HUES64 (cell line): ENCODE data around the gene PDK2. TPM values are rescaled to one million over a fixed set of nuclear protein-coding genes. Genes with fewer than 3 reads are reported as not detected.

Experiments used
- H3K27ac ChIP-seq: 2 replicates; pipeline ENCODE4 v1.7.0; 2013; ENCODE audit warnings: low read depth, low read length, inconsistent platforms
- H3K27me3 ChIP-seq: 2 replicates; pipeline ENCODE4 v1.6.1; 2013; ENCODE audit warnings: mild to moderate bottlenecking, low read length; ENCODE audit not compliant: insufficient read depth
- H3K36me3 ChIP-seq: 2 replicates; pipeline ENCODE4 v1.6.1; 2013; ENCODE audit warnings: mild to moderate bottlenecking, low read length; ENCODE audit not compliant: insufficient read depth
- H3K4me1 ChIP-seq: 2 replicates; pipeline ENCODE4 v1.6.1; 2013; ENCODE audit warnings: mild to moderate bottlenecking, low read length, moderate library complexity; ENCODE audit not compliant: insufficient read depth
- H3K4me3 ChIP-seq: 2 replicates; pipeline ENCODE4 v1.5.1; 2013; ENCODE audit warnings: mild to moderate bottlenecking, low read length, moderate library complexity
- H3K9ac ChIP-seq: 2 replicates; pipeline ENCODE4 v1.6.1; 2013; ENCODE audit warnings: mild to moderate bottlenecking, low read depth, low read length
- H3K9me3 ChIP-seq: 2 replicates; pipeline ENCODE4 v1.6.1; 2013; ENCODE audit warnings: low read depth, low read length; ENCODE audit not compliant: insufficient read depth
- WGBS: fragments of 150-250, 120-280 bp; methylation state at CpG from one replicate; pipeline ENCODE4 v1.1.7; 2013; ENCODE audit warnings: missing lambda C conversion rate; 5-methylcytosine and 5-hydroxymethylcytosine counted together
- polyA plus RNA-seq, 2 experiments: library from polyadenylated mRNA; stranded (reverse); fragments of 50-300 nt; gene quantifications; one replicate each; pipeline ENCODE4 v1.2.3, GENCODE V29; 2013

PDK2 gene
- polyA plus RNA-seq (2013, experiment 1 of 2), result 12.5 TPM
- 15.5 TPM for polyA plus RNA-seq (2013, experiment 2 of 2)

DNA sequence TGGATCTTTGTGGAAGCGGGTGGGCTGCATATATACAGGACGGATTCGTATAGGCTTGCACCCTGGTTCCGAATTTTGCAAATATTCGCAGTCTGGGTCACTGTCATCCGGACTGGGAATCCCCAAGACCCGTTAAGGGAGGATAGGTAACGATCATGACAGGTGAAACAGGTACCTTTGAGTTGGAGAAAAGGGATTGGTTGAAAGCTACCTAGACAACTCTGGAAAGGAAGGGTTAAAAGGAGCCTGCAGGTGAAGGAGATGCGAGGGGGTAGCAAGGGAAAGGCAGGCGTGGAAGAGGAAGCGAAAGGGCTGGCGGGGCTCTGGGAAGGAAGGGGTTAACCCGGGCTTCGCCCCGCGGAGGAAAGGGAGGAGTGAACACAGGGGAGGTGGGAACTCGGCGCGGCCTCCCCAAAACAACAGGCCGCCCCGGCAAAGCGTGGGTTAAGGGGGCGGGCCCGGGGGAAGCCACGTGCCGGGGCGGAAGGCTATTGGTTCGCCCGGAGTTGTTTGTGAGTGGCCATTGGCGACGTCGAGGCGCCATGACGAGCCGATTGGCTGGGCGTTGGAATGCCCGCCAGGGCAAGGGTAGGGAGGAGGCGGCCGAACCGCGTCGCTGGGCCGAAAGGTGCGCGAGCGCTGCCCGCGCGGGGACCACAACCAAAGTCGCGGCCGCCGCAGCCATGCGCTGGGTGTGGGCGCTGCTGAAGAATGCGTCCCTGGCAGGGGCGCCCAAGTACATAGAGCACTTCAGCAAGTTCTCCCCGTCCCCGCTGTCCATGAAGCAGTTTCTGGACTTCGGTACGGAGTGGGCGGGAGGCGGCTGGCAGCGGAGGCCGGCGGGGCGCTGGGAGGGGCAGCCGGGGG is at the start of gene PDK2:
TSS of gene PDK2 (plus strand) at position 599 of the 867 bp plus-strand sequence. CDS start at position 684, 85 bp downstream.
- H3K27ac ChIP-seq, result peak within 1 kb of the TSS; percentile 68
- WGBS, result 1% methylated on average over 68 of the region's 68 CpGs
- H3K27me3 ChIP-seq, result no peaks in the 10 kb centered on the region
- H3K36me3 ChIP-seq, result peaks cover 6% of the 10 kb centered on the region; the same call in 1 of the 2 replicates
- peak within 1 kb of the TSS; percentile 67 for H3K9ac ChIP-seq
- no peaks in the 10 kb centered on the region for H3K9me3 ChIP-seq
- peaks cover 4% of the 10 kb centered on the region; the same call in 1 of the 2 replicates for H3K4me1 ChIP-seq
- H3K4me3 ChIP-seq, result peak within 1 kb of the TSS; percentile 93

DNA sequence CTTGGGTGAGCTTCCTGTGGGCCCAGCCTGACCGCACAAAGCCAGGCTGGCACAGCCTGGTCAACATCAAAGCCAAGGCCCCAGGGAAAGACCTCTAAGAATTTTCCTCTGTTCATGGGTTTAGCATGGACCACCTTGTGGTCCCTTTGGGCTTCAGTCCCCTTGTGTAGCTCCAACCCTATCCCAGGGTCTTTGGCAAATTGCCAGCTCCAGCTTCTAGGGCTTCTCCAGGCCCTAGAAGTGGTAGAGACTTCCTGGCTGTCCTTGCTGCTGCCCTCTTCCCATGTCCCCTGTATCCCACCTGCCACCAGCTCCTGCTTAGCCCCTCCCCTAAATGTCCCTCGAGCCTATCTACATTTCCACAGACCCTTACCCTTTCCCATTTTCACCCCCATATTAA is 49.0 kb upstream of the PDK2 start:
- Histone ChIP-seq H3K9ac (no peak overlapping the region), H3K4me1 (peaks cover 20% of the 10 kb centered on the region), H3K36me3 (no peaks in the 10 kb centered on the region), H3K4me3 (no peak overlapping the region), H3K27ac (no peak overlapping the region), H3K9me3 (no peaks in the 10 kb centered on the region), H3K27me3 (no peaks in the 10 kb centered on the region)
- WGBS, result 84% methylated on average over 2 of the region's 2 CpGs

DNA sequence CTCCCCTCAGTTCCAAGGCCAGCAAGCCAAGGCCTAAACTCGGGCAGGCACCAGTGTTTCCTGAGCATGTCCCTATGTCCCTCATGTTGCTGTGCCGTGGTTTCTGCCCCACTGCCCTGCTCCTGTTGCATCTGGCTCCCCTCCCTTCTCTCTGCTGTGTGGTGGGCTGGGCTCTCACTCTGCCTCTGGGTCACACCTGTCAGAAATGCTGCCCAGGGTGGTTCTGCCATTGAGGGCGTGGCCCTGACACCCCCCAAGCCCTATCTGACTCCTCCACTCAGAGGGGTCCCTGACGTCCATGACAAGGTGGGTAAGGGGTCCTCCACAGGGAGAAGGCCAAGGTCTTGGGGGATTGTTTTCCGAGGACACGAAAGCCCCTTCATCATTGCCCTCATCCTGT is 48.5 kb upstream of the PDK2 start:
- Histone ChIP-seq H3K27ac (no peak overlapping the region), H3K4me3 (no peak overlapping the region), H3K9me3 (no peaks in the 10 kb centered on the region), H3K4me1 (peaks cover 25% of the 10 kb centered on the region), H3K36me3 (no peaks in the 10 kb centered on the region), H3K27me3 (no peaks in the 10 kb centered on the region), H3K9ac (no peak overlapping the region)
- 90% methylated on average over 6 of the region's 6 CpGs for WGBS

DNA sequence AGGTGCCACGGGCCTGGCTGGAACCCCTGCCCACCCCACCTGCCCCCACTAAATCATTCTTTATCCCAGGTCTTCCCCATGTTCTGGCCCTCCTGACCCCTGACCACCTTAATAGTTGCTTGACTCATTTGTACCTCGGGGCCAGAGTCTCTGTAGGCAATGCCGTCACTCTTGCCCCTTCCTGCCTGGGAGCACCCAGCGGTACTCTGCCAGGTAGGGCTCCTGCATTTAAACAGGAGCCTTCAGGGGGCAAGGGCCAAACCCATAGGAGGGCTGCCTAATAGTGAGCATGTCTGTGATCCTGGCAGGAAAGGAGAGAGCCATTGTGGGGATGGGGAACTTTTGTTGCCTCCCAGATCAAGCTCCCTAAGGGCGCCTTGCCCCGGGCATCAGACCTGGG is 48.1 kb upstream of the PDK2 start:
- H3K36me3 ChIP-seq, result no peaks in the 10 kb centered on the region
- H3K4me1 ChIP-seq, result peaks cover 29% of the 10 kb centered on the region
- H3K4me3 ChIP-seq, result no peak overlapping the region
- H3K27ac ChIP-seq, result no peak overlapping the region
- H3K27me3 ChIP-seq, result no peaks in the 10 kb centered on the region
- H3K9ac ChIP-seq, result no peak overlapping the region
- WGBS, result 89% methylated on average over 6 of the region's 6 CpGs
- no peaks in the 10 kb centered on the region for H3K9me3 ChIP-seq

DNA sequence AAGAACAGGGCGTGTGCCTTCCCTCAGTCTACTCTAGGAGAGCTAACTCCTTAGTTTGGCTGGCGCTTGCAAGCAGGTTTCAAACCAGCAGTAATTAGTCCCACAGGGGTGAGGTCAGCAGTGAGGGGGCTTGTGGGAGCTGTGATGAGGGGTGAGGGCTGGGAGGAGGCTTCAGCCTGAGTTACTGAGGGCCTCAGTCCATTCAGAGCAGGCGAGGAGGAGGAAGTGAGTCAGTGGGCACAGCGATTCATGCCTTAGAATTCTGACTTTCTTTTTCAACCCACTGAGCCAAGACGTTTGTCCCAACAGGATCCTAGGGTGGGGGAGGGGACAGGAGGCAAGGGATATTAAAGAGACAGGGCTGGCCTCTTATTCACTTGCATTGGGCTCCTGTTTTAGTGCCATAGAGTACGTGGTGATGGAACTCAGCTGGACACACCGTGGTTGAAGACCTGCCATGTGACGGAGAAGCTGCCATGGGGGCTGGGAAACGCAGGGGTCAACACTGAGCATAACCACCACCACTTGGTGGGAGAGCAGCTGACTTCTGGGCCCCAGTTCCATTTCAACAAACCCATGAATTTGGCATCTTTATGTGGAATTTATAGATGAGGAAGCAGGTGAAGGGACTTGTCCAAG is 47.5 kb upstream of the PDK2 start:
- Histone ChIP-seq H3K9me3 (no peaks in the 10 kb centered on the region), H3K27me3 (no peaks in the 10 kb centered on the region), H3K4me3 (no peak overlapping the region), H3K4me1 (peaks cover 35% of the 10 kb centered on the region), H3K9ac (no peak overlapping the region), H3K36me3 (no peaks in the 10 kb centered on the region), H3K27ac (no peak overlapping the region)
- 60% methylated on average over 9 of the region's 9 CpGs for WGBS

DNA sequence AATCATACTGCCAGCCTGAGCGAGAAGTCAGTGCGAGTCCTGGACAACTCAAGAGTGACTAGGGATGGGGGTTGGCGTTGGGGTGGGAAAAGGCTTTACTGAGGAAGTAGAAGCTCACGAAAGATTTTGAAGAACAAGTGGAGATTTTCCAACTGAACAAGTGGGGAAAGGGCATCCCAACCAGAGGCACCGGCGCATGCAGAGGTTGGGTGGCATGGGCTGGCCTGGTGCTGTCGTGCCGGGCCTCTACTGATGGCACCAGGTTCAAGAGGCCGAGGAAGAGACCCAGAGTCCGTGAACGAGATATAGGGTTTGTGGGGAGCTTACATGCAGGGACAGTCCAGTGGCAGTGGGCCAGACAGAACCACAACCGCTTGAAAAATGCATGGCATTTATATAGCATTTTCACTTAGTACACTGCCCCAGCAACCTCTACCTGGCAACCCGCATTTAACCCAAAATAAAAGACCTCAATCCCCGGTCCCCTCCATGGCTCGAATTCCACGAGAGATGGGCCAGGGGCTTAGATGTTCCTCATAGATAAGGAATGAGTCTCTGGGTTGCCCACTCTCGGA is 46.9 kb upstream of the PDK2 start:
- H3K27ac ChIP-seq, result no peak overlapping the region
- H3K36me3 ChIP-seq, result no peaks in the 10 kb centered on the region
- no peak overlapping the region for H3K4me3 ChIP-seq
- WGBS, result 94% methylated on average over 17 of the region's 17 CpGs
- peaks cover 41% of the 10 kb centered on the region for H3K4me1 ChIP-seq
- H3K9me3 ChIP-seq, result no peaks in the 10 kb centered on the region
- H3K27me3 ChIP-seq, result no peaks in the 10 kb centered on the region
- H3K9ac ChIP-seq, result no peak overlapping the region

DNA sequence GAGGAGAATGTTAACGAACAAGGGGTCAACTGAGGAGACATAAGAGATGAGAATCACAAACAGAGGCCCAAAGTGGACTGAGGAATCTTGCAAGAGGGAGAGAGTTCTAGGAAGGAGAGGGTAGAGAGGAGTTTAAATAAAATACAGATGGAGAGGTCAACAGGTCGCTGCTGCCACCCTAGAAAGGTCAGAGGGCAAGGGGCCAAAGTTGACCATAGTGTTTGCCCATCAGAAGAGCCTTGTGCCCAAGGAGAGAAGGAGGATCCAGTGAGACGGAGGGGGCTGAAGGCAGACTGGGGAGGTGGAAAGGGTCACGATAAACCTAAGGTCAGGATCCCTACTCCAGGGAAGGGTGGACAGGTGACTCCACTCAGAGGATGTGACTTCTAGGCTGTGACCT is 46.2 kb upstream of the PDK2 start:
- Histone ChIP-seq H3K27me3 (no peaks in the 10 kb centered on the region), H3K4me1 (peaks cover 46% of the 10 kb centered on the region), H3K27ac (no peak overlapping the region), H3K36me3 (no peaks in the 10 kb centered on the region), H3K9ac (no peak overlapping the region), H3K9me3 (no peaks in the 10 kb centered on the region), H3K4me3 (no peak overlapping the region)
- 91% methylated on average over 4 of the region's 4 CpGs for WGBS

DNA sequence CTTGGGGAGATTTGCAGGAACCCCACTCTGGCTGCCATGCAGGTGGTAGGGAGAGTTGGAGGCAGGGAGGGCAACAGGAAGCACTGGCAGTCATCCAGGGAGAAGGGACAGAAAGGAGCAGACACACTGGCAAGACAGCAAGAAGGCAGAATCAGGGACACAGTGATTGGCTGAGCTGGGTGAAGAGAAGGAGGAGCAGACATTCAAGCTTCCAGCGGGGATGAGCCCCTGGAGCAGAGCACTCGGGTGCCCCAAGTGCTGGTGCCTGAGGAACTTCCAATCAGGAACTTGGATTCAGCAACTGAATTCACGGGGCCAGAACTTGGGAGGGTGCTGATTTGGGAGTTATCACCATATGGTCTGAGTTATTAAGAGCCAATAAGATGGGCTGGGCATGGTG is 45.5 kb upstream of the PDK2 start:
- peaks cover 46% of the 10 kb centered on the region for H3K4me1 ChIP-seq
- H3K27me3 ChIP-seq, result no peaks in the 10 kb centered on the region
- H3K36me3 ChIP-seq, result no peaks in the 10 kb centered on the region
- H3K27ac ChIP-seq, result no peak overlapping the region
- H3K9ac ChIP-seq, result no peak overlapping the region
- 80% methylated on average over 3 of the region's 3 CpGs for WGBS
- no peaks in the 10 kb centered on the region for H3K9me3 ChIP-seq
- no peak overlapping the region for H3K4me3 ChIP-seq

DNA sequence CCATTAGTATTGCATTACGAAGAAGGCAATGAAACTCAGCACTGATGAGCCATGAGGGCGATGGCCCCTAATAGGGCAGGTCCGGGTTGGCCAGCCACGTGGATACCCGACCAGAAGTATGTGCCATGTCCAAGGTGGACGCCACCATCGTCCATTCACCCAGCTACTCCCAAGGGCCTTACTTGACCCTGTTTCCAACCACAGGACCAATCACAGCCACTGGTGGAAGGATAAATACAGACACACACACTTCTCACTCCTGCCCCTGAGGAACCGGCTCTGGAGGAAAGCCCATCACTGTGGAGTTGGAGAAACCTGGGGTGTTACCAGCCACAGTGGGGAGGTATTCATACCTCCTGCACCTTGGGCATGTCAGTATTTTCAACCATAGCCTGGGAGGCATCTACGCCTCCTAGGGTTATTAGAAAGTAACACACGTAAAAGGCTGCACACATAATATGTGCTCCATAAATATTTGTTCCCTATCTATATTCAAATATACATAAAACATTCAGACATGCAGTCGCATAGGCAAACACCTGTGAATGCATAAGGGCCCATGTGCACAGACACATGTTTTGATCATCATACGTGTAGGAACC is 44.6 kb upstream of the PDK2 start:
- H3K4me3 ChIP-seq, result no peak overlapping the region
- H3K9me3 ChIP-seq, result no peaks in the 10 kb centered on the region
- 94% methylated on average over 12 of the region's 12 CpGs for WGBS
- H3K27ac ChIP-seq, result no peak overlapping the region; the same call in 1 of the 2 replicates
- H3K9ac ChIP-seq, result no peak overlapping the region
- H3K4me1 ChIP-seq, result peaks cover 46% of the 10 kb centered on the region
- no peaks in the 10 kb centered on the region for H3K36me3 ChIP-seq
- 0 out of 2 replicates have a peak, but pooled peaks cover 3% of the 10 kb centered on the region for H3K27me3 ChIP-seq

DNA sequence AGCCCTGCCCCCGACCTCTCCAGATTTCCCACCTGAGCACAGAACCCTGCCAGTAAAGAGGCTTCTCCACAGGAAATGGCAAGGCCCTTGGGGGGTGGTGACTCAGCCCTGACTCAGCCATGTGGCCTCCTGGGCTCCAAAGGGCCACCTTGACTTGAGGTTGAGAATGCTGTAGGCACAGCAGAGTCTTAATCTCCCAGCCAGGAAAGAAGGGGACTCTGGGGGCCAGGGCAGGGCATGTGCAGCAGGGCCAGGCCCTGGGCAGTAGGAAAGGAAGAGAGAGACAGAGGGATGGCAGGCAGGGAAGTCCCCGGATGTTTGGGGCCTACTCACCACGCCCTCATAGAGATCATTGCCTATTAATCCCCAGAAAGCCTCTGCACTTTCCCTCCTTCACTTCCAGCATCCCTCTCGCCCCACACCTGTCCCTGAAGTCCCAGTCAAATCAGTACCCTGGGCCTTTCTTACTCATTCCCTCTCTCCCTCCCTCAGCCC is 44.0 kb upstream of the PDK2 start:
- Histone ChIP-seq H3K27ac (peak overlapping the region; percentile 28; the same call in 1 of the 2 replicates), H3K27me3 (peaks cover 3% of the 10 kb centered on the region; the same call in 1 of the 2 replicates), H3K4me1 (peaks cover 46% of the 10 kb centered on the region)

More for the DNA sequence above, 44.0 kb upstream of the PDK2 start:
- WGBS, result 67% methylated on average over 4 of the region's 4 CpGs
- H3K36me3 ChIP-seq, result no peaks in the 10 kb centered on the region
- no peaks in the 10 kb centered on the region for H3K9me3 ChIP-seq
- H3K4me3 ChIP-seq, result no peak overlapping the region
- no peak overlapping the region for H3K9ac ChIP-seq
